Tibial nerve (tissue), 4 donors: ENCODE measurements around the gene RPS5.

Source experiments
- CTCF ChIP-seq, 5 experiments: fragments of 200-600 bp in 3 of 5; fragments of 450-650 bp in 2 of 5; sonication (generic) in 3 of 5; IDR thresholded peaks; one replicate each; pipeline ENCODE4 v1.5.1; 2016 to 2019; ENCODE audit warnings: antibody characterized with exemption in 5 of 5, mild to moderate bottlenecking in 3 of 5, moderate library complexity in 2 of 5
- EP300 ChIP-seq, 2 donors: sonication (generic); formaldehyde crosslinking; IDR thresholded peaks; one replicate each; pipeline ENCODE4 v1.6.1; 2017; ENCODE audit warnings: antibody characterized with exemption in 2 of 2, mild to moderate bottlenecking in 1 of 2
- POLR2A ChIP-seq, 2 donors: fragments of 450-650 bp; IDR thresholded peaks; one replicate each; pipeline ENCODE4 v1.6.1; 2017; ENCODE audit warnings: antibody characterized with exemption in 2 of 2, mild to moderate bottlenecking in 2 of 2, moderate library complexity in 2 of 2

- TF ChIP-seq POLR2A (IDR thresholded peaks at IDR 0.05) (no peak), CTCF (IDR thresholded peaks at IDR 0.05) (no peak), EP300 (IDR thresholded peaks at IDR 0.05) (no peak)
Observed at GRCh38 chr19:58395979-58396627, 9.0 kb downstream of the RPS5 start.
